Uterus (tissue), 4 donors: ENCODE results near the gene CFAP61. TPM values are rescaled to one million over a fixed set of nuclear protein-coding genes. Genes with fewer than 3 reads are reported as not detected.

ENCODE experiments used
- DNase-seq, 2 donors: peaks; one replicate each; pipeline ENCODE4 v3.0.0-alpha.2; 2019 to 2020
- H3K27ac ChIP-seq, 2 donors: fragments of 200-600 bp; sonication (generic); 1 replicate in 1 of 2; 2 replicates in 1 of 2; pipeline ENCODE4 v1.5.1; 2016 to 2018
- H3K27me3 ChIP-seq, 2 donors: fragments of 200-600 bp; sonication (generic); one replicate each; pipeline ENCODE4 v1.5.1; 2018 to 2019; ENCODE audit warnings: control low read depth in 1 of 2
- H3K36me3 ChIP-seq, 2 donors: fragments of 200-600 bp; sonication (generic); one replicate each; pipeline ENCODE4 v1.5.1; 2019; ENCODE audit warnings: control low read depth in 1 of 2
- H3K4me1 ChIP-seq, 2 donors: fragments of 200-600 bp; sonication (generic); one replicate each; pipeline ENCODE4 v1.5.1; 2018 to 2019; ENCODE audit warnings: control low read depth in 1 of 2
- H3K4me3 ChIP-seq, 2 donors: fragments of 200-600 bp; sonication (generic); 1 replicate in 1 of 2; 2 replicates in 1 of 2; pipeline ENCODE4 v1.5.1; 2018 to 2019; ENCODE audit warnings: mild to moderate bottlenecking in 1 of 2
- H3K9me3 ChIP-seq, 2 donors: fragments of 200-600 bp; sonication (generic); one replicate each; pipeline ENCODE4 v1.5.1; 2019; ENCODE audit warnings: control low read depth in 1 of 2
- POLR2A ChIP-seq, 2 donors: fragments of 450-650 bp; IDR thresholded peaks; one replicate each; pipeline ENCODE4 v1.6.1; 2016; ENCODE audit warnings: antibody characterized with exemption in 2 of 2, mild to moderate bottlenecking in 1 of 2, moderate library complexity in 1 of 2
- intact Hi-C: fragments of 100-400 bp; cut with DNase I; formaldehyde crosslinking; loops from one replicate; pipeline ENCODE4 v1.15.1; 2023; ENCODE audit warnings: low total_unique reads
- total RNA-seq, 4 donors: library from RNA; depleted of rRNA in 3 of 4; stranded (reverse); fragments of >200 nt in 3 of 4; gene quantifications; one replicate each; pipeline versions ENCODE4 v1.1.0 to v1.2.4, GENCODE V29; 2014 to 2023
- TF ChIP-seq, protein P1 (sequence below), 4 experiments: fragments of 200-600 bp in 2 of 4; fragments of 450-650 bp in 2 of 4; sonication (generic) in 2 of 4; IDR thresholded peaks; one replicate each; pipeline ENCODE4 v1.5.1; 2016 to 2019; ENCODE audit warnings: antibody characterized with exemption in 4 of 4, mild to moderate bottlenecking in 2 of 4, moderate library complexity in 1 of 4
- donor health status: DM: yes; HTN: yes; CAD: no.

The CFAP61 gene
- total RNA-seq, 4 donors from 2014 or later = 3.0 to 8.2 (median 7.5) TPM; not detected in 1

GRCh38 chr20:20201124-20201523 lies 148.8 kb downstream of the CFAP61 start:
- Histone ChIP-seq H3K9me3 (no peaks in the 10 kb centered on the region), H3K4me1 (no peaks in the 10 kb centered on the region), H3K4me3 (no peak overlapping the region), H3K36me3 (no peaks in the 10 kb centered on the region), H3K27ac (no peak overlapping the region), H3K27me3 (no peaks in the 10 kb centered on the region)
- no peak for DNase-seq
- TF ChIP-seq POLR2A (IDR thresholded peaks at IDR 0.05) = no peak
- TF ChIP-seq, protein P1, sequence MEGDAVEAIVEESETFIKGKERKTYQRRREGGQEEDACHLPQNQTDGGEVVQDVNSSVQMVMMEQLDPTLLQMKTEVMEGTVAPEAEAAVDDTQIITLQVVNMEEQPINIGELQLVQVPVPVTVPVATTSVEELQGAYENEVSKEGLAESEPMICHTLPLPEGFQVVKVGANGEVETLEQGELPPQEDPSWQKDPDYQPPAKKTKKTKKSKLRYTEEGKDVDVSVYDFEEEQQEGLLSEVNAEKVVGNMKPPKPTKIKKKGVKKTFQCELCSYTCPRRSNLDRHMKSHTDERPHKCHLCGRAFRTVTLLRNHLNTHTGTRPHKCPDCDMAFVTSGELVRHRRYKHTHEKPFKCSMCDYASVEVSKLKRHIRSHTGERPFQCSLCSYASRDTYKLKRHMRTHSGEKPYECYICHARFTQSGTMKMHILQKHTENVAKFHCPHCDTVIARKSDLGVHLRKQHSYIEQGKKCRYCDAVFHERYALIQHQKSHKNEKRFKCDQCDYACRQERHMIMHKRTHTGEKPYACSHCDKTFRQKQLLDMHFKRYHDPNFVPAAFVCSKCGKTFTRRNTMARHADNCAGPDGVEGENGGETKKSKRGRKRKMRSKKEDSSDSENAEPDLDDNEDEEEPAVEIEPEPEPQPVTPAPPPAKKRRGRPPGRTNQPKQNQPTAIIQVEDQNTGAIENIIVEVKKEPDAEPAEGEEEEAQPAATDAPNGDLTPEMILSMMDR (IDR thresholded peaks at IDR 0.05) = no peak
- intact Hi-C loops = no loop called here

GRCh38 chr20:20201639-20202038 lies 149.3 kb downstream of the CFAP61 start:
- no peak overlapping the region for H3K27ac ChIP-seq
- TF ChIP-seq, protein P1 (IDR thresholded peaks at IDR 0.05) = no peak
- no peak for TF ChIP-seq POLR2A (IDR thresholded peaks at IDR 0.05)
- no peak for DNase-seq
- no peaks in the 10 kb centered on the region for H3K27me3 ChIP-seq
- H3K36me3 ChIP-seq = no peaks in the 10 kb centered on the region
- intact Hi-C loops = no loop called here
- no peak overlapping the region for H3K4me3 ChIP-seq
- H3K9me3 ChIP-seq = no peaks in the 10 kb centered on the region
- H3K4me1 ChIP-seq = no peaks in the 10 kb centered on the region

GRCh38 chr20:20202768-20203167 lies 150.4 kb downstream of the CFAP61 start:
- no peak for DNase-seq
- intact Hi-C loops = no loop called here

GRCh38 chr20:20203784-20204183 lies 151.5 kb downstream of the CFAP61 start:
- TF ChIP-seq, protein P1 (IDR thresholded peaks at IDR 0.05) = no peak
- TF ChIP-seq POLR2A (IDR thresholded peaks at IDR 0.05) = no peak
- Histone ChIP-seq H3K36me3 (no peaks in the 10 kb centered on the region), H3K27ac (no peak overlapping the region), H3K27me3 (no peaks in the 10 kb centered on the region), H3K9me3 (no peaks in the 10 kb centered on the region), H3K4me1 (no peaks in the 10 kb centered on the region), H3K4me3 (no peak overlapping the region)
- intact Hi-C loops = no loop called here
- no peak for DNase-seq

More at GRCh38 chr20:20202768-20203167, 150.4 kb downstream of the CFAP61 start:
- no peaks in the 10 kb centered on the region for H3K27me3 ChIP-seq
- TF ChIP-seq, protein P1 (IDR thresholded peaks at IDR 0.05) = no peak
- TF ChIP-seq POLR2A (IDR thresholded peaks at IDR 0.05) = no peak
- H3K27ac ChIP-seq = no peak overlapping the region
- H3K4me1 ChIP-seq = no peaks in the 10 kb centered on the region
- H3K9me3 ChIP-seq = no peaks in the 10 kb centered on the region
- H3K4me3 ChIP-seq = no peak overlapping the region
- no peaks in the 10 kb centered on the region for H3K36me3 ChIP-seq

GRCh38 chr20:20204256-20204655 lies 151.9 kb downstream of the CFAP61 start:
- Histone ChIP-seq H3K4me1 (no peaks in the 10 kb centered on the region), H3K27ac (no peak overlapping the region), H3K36me3 (no peaks in the 10 kb centered on the region), H3K27me3 (no peaks in the 10 kb centered on the region), H3K4me3 (no peak overlapping the region), H3K9me3 (no peaks in the 10 kb centered on the region)
- TF ChIP-seq, protein P1 (IDR thresholded peaks at IDR 0.05) = no peak
- TF ChIP-seq POLR2A (IDR thresholded peaks at IDR 0.05) = no peak
- DNase-seq = no peak
- intact Hi-C loops = no loop called here
